COR-L47 (cell line): ENCODE data around the gene SLC35G6.
"Not testable (repeated sequence)": the region's sequence is repeated elsewhere in the genome, so short reads cannot be mapped to it uniquely, and the experiment has no call there.

ENCODE experiments used
- DNase-seq: peaks from one replicate; lab custom pipeline; 2025; lab: John Stamatoyannopoulos, UW

Gene SLC35G6

DNA sequence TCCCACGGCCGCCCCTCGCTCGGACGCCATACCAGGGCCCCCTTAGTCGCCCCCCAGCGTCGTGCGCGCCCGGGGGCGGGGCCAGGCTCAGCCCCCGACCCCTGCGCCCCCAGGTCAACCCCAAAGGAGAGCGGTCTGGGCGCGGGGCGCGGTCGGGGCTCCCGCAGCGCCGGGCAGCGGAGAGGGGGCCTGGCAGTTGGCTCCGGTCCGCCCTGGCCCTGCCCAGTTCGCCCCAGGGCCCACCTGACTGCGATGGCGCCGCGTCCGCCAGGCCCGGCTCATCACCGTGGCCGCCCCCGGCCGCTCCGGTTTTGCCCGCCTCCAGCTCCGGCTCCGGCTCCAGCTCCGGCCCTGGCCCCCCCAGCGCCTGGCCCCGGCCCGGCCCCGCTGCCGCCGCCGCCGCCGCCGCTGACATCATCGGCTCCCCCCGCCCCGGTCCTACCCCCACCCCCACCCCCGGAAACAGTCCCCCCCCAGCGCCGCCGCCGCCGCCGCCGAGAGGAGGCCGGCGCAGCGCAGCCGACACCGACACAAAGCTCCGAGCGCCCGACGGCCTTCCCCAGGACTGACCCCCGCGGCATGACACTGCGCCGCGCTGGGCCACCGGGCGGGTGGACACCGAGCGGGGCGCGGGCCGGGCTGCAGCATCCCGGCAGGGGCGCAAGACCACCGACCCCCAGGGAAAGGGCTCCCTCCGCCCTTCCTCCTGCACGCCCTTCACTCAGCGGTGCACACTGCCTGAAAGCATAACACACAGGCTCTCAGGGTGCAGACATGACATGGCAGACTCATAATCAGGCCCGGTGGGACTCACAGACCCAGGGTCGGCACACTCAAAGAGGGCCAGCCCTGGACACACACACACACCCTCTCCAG is 1.8 kb upstream of the SLC35G6 start, which contains the start of gene ZBTB4:
TSS of gene ZBTB4 (minus strand) at position 419 of the 876 bp plus-strand sequence. CDS start 12,830 bp downstream, outside the sequence.
- no peak for DNase-seq

- no peak for DNase-seq
Observed at GRCh38 chr17:7480089-7480384, 1.2 kb upstream of the SLC35G6 start.

- not testable (repeated sequence) for DNase-seq
Observed at GRCh38 chr17:7481842-7482741, 846 bp downstream of the SLC35G6 start.

DNA sequence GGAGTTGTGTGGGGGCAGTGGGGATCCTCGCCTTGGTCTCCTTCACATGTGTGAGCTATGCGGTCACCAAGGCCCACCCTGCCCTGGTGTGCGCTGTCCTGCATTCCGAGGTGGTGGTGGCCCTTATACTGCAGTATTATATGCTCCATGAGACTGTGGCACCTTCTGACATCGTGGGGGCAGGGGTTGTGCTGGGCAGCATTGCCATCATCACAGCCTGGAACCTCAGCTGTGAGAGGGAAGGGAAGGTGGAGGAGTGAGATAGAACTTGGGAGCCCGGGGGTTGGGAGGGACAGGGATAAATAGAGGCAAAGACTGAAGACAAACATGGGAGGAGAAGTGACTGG is 1.5 kb downstream of the SLC35G6 start:
- not testable (repeated sequence) for DNase-seq

- peak; percentile 76 for DNase-seq
Observed at GRCh38 chr17:7483255-7484066, 2.2 kb downstream of the SLC35G6 start.

- DNase-seq: peak; percentile 87
Observed at GRCh38 chr17:7484067-7484918, 3.0 kb downstream of the SLC35G6 start, which contains the start of gene POLR2A. POLR2A (plus strand) TSS chr17:7484366.

DNA sequence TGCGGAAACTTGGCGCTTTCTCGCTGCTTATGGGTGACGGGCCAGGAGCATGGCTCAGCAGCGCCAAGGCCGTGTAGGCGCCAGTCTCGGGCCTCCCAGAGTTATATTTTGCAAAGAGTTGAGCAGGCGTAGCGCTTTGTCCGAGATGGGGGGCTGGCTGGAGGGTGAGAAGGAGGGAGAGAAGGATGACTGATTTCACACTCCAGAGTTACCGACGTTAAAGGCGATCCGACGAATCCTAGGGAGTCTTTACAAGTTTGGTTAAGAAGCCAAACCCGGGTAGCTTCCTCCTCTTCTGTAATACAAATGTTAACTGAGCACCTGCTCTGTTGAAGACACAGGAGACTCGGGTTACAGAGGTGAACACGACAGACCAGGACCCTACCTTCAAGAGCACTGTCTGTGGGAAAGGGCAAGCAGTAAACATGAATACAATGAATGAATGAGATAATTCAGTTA is 3.7 kb downstream of the SLC35G6 start:
- no peak for DNase-seq

DNA sequence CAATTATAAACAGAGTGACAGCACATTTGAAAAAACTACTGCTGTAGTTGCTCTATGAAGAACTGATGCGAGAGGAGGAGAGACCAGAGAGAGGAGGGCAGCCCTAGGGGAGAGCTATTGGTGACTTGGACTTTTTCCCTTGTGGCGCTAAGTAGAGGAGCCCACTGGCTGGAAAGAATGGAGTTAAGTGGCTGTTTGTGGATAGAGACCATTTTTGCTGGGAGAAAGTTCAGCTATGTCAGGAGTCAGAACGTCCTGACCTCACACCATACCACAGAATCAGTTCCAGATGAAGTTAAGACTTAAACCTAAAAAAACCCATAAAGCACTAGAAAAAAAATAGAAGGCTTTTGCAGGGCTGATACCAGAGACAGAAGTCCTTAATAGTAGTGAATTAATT is 4.9 kb downstream of the SLC35G6 start:
- no peak for DNase-seq

DNA sequence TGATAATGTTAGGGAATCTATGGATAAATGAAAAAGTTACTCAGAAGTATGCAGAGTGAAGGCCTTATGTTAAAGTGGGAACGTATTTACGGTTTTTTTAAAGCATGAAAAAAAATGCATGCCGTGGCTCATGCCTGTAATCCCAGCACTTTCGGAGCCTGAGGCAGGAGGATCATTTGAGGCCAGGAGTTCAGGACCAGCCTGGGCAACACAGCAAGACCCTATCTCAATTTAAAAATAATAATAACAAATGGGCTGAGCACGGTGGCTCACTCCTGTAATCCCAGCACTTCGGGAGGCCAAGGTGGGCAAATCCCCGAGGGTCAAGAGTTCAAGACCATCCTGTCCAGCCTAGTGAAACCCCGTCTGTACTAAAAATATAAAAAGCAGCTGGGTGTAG is 8.9 kb downstream of the SLC35G6 start:
- DNase-seq: no peak

DNA sequence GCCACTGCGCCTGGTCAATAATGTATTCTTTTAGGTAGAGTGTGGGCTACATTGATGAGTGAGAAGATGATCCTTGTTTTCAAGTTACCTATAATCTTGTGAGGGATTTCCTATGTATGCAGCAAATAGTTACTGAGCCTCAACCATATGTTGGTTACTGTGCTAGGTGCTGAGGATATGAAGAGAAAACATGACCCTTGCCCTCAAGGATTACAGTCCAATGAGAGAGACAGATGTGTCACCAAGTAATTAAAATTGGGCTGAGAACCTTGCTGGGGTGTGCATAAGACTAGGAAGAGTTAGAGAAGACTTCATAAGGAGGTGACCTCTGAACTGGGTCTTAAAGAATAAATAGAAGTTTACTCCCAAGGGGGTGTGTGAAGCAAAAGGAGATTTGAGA is 10.3 kb downstream of the SLC35G6 start:
- DNase-seq: no peak

- DNase-seq: no peak
Observed at GRCh38 chr17:7493941-7494340, 12.7 kb downstream of the SLC35G6 start.

GRCh38 chr17:7495906-7496434 is 14.7 kb downstream of the SLC35G6 start:
- no peak for DNase-seq

GRCh38 chr17:7496470-7497183 is 15.4 kb downstream of the SLC35G6 start:
- DNase-seq: no peak

- no peak for DNase-seq
Observed at GRCh38 chr17:7497228-7497627, 16.0 kb downstream of the SLC35G6 start.

DNA sequence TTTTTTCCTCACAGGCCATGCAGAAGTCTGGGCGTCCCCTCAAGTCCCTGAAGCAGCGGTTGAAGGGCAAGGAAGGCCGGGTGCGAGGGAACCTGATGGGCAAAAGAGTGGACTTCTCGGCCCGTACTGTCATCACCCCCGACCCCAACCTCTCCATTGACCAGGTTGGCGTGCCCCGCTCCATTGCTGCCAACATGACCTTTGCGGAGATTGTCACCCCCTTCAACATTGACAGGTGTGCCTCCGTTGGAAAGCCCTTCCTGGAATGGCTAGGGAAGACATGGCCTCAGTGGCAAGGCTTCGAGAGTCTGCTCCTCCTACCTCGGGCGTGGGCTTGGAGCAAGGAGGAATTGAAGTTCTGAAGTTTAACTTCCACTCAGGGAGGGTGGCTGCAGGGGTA is 16.4 kb downstream of the SLC35G6 start:
- DNase-seq: no peak

DNA sequence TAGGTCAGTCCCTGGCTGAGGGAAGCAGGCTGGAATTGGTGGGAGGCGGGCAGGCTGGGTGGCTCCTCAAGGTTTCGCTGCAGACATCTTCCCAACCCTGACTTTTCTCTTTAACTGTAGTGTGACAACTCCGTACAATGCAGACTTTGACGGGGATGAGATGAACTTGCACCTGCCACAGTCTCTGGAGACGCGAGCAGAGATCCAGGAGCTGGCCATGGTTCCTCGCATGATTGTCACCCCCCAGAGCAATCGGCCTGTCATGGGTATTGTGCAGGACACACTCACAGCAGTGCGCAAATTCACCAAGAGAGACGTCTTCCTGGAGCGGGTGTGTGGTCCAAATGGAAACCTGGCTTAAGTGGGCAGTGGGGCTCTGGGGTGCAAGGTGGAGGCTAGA is 17.9 kb downstream of the SLC35G6 start:
- DNase-seq: no peak

- no peak for DNase-seq
Observed at GRCh38 chr17:7501729-7502128, 20.5 kb downstream of the SLC35G6 start.

- no peak for DNase-seq
Observed at GRCh38 chr17:7502171-7502847, 21.1 kb downstream of the SLC35G6 start.

GRCh38 chr17:7502987-7503386 is 21.7 kb downstream of the SLC35G6 start:
- DNase-seq: no peak

DNA sequence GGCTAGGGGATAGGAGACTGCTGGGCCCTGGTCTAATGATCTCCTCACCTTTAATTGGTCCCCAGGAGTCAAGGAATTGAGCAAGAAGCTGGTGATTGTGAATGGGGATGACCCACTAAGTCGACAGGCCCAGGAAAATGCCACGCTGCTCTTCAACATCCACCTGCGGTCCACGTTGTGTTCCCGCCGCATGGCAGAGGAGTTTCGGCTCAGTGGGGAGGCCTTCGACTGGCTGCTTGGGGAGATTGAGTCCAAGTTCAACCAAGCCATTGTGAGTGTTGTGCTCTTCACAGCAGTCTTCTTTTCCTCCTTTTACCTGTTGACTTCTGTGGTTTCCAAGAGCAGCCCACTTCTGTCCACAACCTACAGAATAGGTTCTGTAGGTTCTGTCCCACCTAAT is 22.3 kb downstream of the SLC35G6 start:
- no peak for DNase-seq
